IPS DF 19.7 (cell line): ENCODE measurements around the gene IGFBP7.
A peak's percentile ranks its signal among the peaks of the same experiment; 100 is the strongest.

Experiments
- DNase-seq: peaks from one replicate; pipeline ENCODE4 v3.0.0-alpha.2; 2013; ENCODE audit warnings: low read depth, low spot score

Gene IGFBP7

DNA sequence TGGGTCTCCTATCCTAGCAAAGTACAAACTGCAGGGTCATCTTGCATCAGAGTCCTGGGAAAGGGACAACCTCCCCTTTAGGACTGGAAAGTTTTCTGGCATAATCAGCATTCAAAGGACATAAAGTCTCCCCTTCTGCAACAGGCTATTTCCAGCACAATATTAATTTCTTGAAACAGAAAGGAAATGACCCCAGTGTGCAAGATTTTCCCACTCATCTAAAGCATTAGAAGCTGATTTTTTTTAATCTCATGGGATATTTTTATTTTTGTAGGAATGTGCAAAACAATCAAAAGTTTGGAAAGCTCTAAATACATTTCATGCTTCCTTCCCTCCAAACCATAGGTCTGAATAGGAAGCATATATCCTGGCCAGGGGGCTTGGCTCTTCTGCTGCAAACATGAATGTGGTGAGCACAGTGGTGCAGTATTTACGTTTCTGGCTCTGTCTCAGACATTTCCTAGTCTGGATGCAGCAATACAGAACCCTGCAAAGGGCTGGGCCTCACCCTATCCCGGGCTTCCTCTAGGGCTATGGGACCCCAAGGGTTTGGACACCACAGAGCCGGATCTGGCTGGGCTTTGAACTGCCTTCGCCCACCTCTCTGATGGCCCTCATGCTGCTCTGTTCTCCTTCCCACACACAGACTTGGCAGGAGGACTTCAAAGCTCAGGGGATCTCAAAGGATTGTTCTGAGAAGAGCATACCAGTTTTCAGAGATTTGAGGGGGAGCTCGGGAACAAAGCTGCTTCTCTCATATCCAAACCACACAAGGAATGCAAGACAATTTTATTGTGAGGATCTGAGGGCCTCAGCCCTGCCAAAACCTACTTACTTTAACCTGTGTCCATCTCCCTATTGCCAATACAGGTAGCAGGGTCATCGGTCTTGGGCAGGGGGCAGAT lies 66.6 kb downstream of the IGFBP7 start:
- no peak for DNase-seq

DNA sequence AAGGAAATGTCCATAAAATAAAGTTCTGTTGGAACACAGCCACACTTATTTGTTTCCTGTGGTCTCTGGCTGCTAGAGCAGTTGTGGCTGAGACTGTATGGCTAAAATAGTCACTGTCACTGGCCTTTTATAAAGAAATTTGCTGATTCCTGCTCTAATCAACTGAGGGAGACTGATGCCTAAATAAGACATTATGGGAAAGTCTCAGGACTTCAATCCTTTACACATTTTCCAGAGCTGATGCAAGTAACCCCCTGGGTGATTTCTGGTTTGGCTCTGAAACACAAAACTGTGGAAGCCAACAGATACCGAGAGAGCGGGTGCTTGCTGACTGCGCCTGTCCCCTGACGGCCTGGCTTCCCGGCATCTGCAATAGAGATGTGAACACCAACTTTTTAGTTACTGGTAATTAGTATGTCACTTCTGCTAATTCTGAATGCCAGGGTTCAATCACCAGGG lies 67.4 kb downstream of the IGFBP7 start:
- no peak for DNase-seq

DNA sequence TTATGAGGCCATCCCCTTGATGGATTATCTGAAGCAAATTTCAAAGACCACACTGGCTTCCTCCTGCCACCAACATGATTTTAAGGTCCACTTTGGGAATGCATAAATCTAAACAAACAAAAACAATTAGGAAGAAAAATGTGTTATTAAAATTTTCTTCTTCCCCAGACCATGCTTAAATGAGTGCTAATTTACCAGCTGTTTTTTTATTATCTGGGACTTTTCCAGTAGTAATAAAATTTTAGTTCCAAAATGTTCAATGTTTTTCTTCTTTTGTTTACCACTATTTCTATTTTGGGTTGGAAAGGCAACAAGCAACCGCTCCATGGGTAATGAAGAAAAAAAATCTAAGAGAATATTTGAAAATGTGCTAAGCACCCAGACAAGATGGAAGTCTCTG lies 69.2 kb downstream of the IGFBP7 start:
- DNase-seq: no peak

DNA sequence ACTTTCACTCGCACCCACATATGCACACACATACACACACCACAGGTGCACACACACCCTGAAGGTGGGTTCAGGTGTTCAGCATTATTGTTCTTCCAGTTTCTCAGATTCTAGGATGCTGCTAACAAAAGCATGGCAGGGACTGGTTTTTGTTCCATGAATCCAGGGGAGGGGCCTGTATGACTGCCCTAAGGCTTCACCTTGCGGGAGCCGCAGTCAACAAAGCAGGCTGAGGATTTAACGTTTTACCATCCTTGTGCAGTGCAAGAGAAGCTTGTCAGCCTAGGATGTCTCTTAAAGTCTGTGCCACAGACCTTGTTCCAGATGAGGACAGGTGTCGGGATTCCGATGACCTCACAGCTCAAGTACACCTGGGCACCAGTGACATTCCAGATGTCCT lies 69.7 kb downstream of the IGFBP7 start:
- DNase-seq: no peak

DNA sequence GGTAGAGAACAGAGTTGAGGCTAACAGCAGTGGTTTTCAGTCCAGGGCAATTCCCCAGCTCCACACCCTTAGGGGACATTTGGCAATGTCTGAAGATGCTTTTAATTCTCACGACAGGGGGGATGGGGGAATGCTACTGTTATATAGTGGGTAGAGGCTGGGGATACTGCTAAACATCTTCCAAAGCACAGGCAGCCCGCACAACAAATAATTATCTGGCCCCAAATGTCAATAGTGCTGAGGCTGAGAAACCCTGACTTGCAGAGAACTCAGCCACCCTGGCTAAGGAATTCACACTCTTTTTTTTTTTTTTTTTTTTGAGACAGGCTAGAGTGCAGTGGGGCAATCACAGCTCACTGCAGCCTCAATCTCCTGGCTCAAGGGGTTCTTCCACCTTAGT lies 70.8 kb downstream of the IGFBP7 start:
- DNase-seq: no peak

DNA sequence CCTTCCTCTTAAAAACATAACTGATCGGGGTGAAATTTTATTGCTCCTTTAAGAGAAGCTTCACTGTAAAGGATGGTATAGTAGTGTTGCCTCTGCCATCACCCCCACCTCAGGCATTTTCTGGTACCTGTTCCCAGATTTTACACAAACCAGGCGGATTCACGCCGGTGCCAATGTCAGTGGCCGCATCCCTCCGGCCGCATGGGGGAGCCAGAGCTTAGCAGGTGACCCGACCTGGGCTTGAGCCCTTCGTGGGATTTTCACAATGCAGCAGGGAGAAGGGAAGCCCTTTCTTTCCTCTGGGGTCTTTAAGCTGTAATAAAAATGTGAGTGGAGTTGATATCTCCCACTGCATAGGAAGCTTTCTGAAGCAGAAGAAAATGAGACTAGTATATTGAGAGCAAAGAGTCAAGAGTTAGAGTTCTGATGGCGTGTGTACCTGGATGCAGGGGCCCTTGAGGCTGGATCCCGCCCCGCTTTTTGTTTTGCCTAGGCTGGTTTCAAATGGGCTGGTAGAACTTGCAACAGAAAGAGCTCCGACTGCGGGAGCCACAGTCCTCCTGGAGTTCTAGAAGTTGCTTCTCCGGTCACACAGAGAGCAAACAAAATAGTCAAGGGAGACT lies 72.1 kb downstream of the IGFBP7 start:
- DNase-seq: peak; percentile 42

DNA sequence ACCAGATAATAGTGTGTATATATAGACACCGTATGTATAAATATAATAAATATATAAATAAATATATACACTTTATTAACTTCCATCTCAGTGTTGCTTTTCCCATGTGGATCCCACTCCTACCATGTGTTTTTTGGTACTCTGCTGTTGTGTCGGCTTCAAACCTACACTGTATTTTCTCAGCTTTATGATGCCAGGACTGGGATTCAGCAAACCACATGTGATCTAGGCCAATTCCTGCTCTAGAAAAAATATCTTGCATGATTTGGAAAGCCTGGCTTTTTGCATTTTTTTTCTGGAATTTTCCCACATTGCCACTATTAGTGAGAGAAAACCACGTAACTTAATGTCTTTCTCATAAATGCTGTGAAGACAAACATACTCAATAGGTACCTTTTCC lies 75.7 kb downstream of the IGFBP7 start:
- DNase-seq: no peak

DNA sequence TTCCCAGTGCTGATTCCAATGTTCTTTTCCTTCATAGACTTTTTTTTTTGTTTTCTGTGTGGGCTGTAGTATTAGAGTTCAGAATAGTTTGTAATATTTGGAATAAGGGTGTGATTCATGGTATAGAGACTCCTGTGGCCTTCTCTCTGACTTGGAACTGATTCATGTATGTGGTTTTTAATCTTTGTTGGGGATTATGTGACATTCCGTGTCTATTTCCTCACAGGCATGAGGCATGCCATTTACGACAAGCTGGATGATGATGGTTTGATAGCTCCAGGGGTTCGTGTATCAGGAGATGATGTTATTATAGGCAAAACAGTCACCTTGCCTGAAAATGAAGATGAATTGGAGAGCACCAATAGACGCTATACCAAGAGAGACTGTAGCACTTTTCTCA lies 87.1 kb downstream of the IGFBP7 start:
- DNase-seq: no peak

DNA sequence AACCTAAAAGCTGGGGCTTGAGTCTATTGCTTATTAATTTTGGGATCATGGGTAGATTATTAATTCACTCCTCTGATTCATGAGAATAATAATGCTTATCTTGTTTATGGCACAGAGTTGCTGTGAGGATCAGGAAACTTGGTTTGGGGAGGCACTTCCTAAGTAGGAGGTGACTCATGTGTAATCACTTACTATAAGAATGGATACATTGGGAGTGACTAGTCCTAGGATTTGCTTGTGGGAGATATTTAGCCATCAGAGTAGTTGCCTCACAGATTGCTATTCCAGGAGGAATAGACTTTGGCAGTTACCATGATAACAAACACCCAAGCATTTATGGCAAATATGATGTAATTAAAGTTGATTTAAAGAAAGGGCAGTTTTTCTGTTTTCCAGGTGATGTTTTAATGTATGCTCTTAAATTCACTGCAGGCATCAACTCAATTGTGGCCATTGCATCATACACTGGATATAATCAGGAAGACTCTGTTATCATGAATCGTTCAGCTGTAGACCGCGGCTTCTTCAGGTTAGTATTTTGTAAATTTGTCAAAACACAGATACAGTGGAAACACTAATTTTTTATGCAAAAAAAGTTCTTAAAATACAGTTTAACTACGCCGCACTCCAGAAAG lies 89.6 kb downstream of the IGFBP7 start:
- no peak for DNase-seq

DNA sequence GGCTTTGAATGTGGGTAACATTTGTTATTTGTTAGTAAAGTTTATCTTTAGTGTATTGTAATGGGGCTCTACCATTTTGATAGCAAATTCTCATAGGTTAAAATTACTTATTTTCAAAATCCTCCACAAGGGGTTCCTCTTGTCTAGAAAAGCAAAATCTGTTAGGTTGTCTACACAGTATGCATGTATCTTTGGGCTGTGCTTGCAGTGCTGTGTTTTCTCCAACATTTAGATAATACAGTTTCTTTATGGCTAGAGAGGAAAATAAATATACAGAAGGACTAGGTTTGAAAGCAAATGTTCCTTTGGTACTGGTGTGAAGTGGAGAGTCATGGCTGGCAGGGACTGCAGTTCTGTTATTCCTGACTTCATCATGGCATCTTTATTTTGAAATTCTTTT lies 91.2 kb downstream of the IGFBP7 start:
- DNase-seq: no peak

DNA sequence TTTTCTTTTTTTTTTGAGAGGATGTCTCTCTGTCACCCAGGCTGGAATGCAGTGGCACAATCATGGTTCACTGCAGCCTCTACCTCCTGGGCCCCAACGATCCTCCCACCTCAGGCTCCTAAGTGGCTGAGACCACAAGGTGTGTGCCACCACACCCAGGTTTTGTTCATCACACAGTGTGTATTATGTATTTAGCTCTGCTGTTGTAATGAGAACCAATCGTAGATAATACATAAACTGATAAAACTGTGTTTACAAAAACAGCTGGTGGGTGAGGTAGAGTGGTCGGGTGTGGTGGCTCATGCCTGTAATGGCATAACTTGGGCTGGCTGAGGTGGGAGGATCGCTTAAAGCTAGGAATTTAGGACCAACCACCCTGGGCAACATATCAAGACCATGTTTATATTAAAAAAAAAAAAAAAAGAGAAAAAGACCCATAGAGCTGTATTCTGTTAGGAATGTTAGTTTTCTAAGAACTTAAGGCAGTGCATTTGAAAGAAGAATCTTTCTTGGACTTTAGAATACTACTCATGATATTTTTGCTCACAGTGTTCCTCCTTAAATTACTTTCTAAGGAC lies 96.6 kb downstream of the IGFBP7 start:
- no peak for DNase-seq

DNA sequence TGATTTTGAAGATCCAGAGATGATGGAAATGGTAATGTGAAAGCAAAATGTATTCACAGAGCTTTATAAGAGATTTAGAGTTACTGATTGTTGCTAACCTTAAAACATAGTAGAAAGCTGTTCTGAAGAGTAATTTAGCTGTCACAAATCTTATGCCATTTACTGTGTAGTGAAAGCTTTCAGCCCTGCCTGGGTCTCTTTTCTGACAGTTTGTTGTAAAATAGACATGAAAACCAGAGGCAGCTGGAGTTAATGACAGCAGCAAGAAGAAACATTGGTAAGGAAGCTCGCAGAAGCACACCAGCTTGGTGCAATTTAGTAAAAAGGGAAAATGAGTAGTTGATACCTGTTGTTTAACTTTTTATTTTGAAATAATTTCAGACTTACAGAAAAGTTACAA lies 110.4 kb downstream of the IGFBP7 start:
- DNase-seq: no peak

DNA sequence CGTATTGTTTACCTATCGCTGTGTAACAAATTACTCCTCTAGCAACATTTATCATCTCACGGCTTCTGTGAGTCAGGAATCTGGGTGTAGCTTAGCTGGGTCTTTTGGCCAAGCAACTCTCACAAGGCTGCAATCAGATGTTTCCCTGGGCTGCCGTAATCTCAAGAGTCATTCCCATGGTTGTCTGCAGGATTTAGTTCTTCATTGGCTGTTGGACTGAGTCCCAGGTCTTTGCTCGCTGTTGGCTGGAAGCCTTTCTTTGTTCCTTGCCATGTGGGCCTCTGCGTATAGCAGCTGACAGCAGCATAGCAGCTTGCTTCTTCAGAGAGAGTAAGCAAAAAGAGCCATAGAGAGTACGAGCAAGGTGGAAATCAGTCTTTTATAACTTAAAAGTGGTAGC lies 114.7 kb downstream of the IGFBP7 start:
- DNase-seq: no peak

DNA sequence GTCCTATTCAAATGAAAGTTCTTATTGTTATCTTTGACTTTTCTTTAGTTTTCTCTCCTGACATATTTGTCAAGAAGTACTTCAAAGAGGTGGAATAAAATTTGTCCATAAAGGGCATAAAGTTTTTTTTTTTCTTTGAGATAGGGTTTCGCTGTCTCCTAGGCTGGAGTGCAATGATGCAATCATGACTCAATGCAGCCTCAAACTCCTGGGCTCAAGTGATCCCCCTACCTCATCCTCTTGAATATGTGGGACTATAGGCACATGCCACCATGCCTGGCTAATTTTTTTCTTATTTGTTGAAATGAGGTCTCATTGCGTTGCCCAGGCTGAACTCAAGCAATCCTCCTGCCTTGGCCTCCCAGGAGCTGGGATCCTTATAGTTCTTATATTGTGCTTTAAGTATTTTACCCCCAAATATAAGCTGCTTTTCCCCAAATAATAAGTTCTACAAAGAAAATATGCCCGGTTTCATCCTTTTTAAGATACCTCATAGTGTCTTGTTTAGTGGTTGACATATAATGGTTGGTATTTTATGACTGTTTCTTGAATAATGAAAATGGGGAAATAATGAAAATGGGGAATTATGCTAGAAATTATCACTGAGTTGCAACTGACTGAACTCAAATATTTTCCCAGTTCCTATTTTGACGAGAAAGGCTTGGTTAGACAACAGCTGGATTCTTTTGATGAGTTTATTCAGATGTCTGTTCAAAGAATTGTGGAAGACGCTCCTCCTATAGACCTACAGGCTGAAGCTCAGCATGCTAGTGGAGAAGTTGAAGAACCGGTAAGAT lies 119.9 kb downstream of the IGFBP7 start:
- no peak for DNase-seq

DNA sequence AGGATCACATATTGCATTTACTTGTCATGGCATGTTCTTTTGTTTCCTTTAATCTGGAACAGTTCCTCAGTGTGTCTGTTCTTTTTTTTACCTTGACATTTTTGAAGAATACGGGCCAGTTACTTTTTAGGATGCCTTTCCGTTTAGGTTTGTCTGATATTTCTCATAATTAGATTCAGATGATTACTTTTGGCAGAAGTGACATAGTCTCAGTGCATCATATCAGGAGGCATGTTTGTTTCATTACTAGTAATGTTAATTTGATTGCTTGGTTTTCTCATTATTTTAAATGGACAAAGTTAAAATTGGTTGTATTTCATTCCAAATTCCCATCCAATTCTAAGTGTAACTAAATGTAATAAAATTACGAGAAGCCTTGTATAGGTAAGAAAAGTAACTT lies 123.2 kb downstream of the IGFBP7 start:
- DNase-seq: no peak

DNA sequence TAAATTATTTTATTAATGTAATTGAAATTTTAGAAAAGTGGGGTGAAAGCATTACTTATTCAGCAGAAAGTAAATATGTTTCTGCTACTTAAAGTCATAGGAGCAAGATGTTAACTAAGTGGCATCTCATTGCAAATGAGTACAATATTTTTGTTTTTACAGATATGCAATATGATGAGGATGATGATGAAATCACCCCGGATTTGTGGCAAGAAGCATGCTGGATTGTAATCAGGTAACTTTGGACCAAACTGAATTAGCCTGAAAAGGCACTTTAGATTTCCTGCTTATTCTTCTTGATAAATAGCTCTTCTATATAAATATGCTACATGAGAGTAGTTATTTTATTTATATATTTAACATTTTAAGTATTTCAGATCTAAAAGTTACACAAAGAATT lies 124.0 kb downstream of the IGFBP7 start:
- DNase-seq: no peak

DNA sequence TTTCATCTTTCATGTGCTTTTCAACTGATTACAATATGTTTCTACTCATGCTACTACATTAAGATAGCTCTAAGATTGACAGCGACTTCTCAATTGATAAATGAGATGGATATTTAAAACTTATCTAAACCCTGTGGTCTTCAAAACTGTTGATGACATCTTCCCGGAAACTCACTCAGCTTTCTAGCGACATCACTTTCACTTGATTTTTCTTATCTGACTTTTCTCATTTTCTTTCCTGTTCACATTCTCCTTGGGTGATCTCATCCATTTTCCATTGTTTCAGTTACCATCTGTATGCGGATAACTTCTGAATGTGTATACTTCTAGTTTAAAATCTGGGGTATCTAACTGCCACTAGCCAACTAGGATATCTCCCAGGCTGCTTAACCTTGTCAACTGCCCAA lies 128.4 kb downstream of the IGFBP7 start:
- no peak for DNase-seq
